Measurements from ENCODE around the gene TP53I13.

TP53I13 gene

GRCh38 chr17:29546085-29546484 is 22.4 kb upstream of the TP53I13 start:
- H3K36me3 ChIP-seq (ENCODE audit: control insufficient read depth, insufficient read depth, low read length) = peaks cover 6% of the 10 kb centered on the region

GRCh38 chr17:29546830-29547229 is 21.7 kb upstream of the TP53I13 start:
- Histone ChIP-seq H3K4me3 (replicated peaks; ENCODE audit: low read depth, low read length) (no peak overlapping the region), H3K27me3 (replicated peaks; ENCODE audit: control insufficient read depth, insufficient read depth, low read length) (no peaks in the 10 kb centered on the region), H3K36me3 (ENCODE audit: control insufficient read depth, insufficient read depth, low read length) (peaks cover 6% of the 10 kb centered on the region)
- no peak for DNase-seq (ENCODE audit: extremely low read depth, insufficient read length)
- no peak for TF ChIP-seq CTCF (IDR thresholded peaks at IDR 0.05; ENCODE audit: insufficient read depth, low read length, poor library complexity, severe bottlenecking)

More at GRCh38 chr17:29546085-29546484, 22.4 kb upstream of the TP53I13 start:
- TF ChIP-seq CTCF (IDR thresholded peaks at IDR 0.05; ENCODE audit: insufficient read depth, low read length, poor library complexity, severe bottlenecking) = no peak
- no peak for DNase-seq (ENCODE audit: extremely low read depth, insufficient read length)
- Histone ChIP-seq H3K27me3 (replicated peaks; ENCODE audit: control insufficient read depth, insufficient read depth, low read length) (no peaks in the 10 kb centered on the region), H3K4me3 (replicated peaks; ENCODE audit: low read depth, low read length) (no peak overlapping the region)

GRCh38 chr17:29549177-29549923 is 19.2 kb upstream of the TP53I13 start:
- Histone ChIP-seq H3K36me3 (ENCODE audit: control insufficient read depth, insufficient read depth, low read length) (no peaks in the 10 kb centered on the region; the same call in none of the 2 replicates), H3K27me3 (replicated peaks; ENCODE audit: control insufficient read depth, insufficient read depth, low read length) (no peaks in the 10 kb centered on the region), H3K4me3 (replicated peaks; ENCODE audit: low read depth, low read length) (no peak overlapping the region)
- TF ChIP-seq CTCF (IDR thresholded peaks at IDR 0.05; ENCODE audit: insufficient read depth, low read length, poor library complexity, severe bottlenecking) = no peak
- no peak for DNase-seq (ENCODE audit: extremely low read depth, insufficient read length)

GRCh38 chr17:29555840-29556239 is 12.7 kb upstream of the TP53I13 start:
- DNase-seq (ENCODE audit: extremely low read depth, insufficient read length) = no peak
- Histone ChIP-seq H3K27me3 (replicated peaks; ENCODE audit: control insufficient read depth, insufficient read depth, low read length) (no peaks in the 10 kb centered on the region), H3K36me3 (ENCODE audit: control insufficient read depth, insufficient read depth, low read length) (no peaks in the 10 kb centered on the region), H3K4me3 (replicated peaks; ENCODE audit: low read depth, low read length) (no peak overlapping the region)
- TF ChIP-seq CTCF (IDR thresholded peaks at IDR 0.05; ENCODE audit: insufficient read depth, low read length, poor library complexity, severe bottlenecking) = no peak

- no peak for TF ChIP-seq CTCF (IDR thresholded peaks at IDR 0.05; ENCODE audit: insufficient read depth, low read length, poor library complexity, severe bottlenecking)
Measured at GRCh38 chr17:29557085-29557738, 11.3 kb upstream of the TP53I13 start.

More at GRCh38 chr17:29557085-29557738, 11.3 kb upstream of the TP53I13 start:
- H3K27me3 ChIP-seq (replicated peaks; ENCODE audit: control insufficient read depth, insufficient read depth, low read length) = no peaks in the 10 kb centered on the region
- no peak overlapping the region for H3K4me3 ChIP-seq (replicated peaks; ENCODE audit: low read depth, low read length)
- DNase-seq (ENCODE audit: extremely low read depth, insufficient read length) = no peak
- peaks cover 3% of the 10 kb centered on the region for H3K36me3 ChIP-seq (ENCODE audit: control insufficient read depth, insufficient read depth, low read length)
